B cell (primary cell): ENCODE measurements around the gene SCRT2. TPM values are rescaled to one million over a fixed set of nuclear protein-coding genes. Genes with fewer than 3 reads are reported as not detected.

ENCODE experiments used
- ATAC-seq: fragments of 200-7000 bp; cut with Tn5 transposase; one replicate; pipeline ENCODE4 v1.10.0; 2021; ENCODE audit warnings: low read depth, mild to moderate bottlenecking, moderate number of reproducible peaks, moderate library complexity
- CTCF ChIA-PET: fragments of 350-600 bp; sonication (Branson Sonifier 250); formaldehyde crosslinking; loops from one replicate; lab custom pipeline; 2021; ENCODE audit warnings: antibody characterized with exemption, inconsistent platforms; lab: Charles Lee
- POLR2A ChIA-PET: fragments of 350-600 bp; sonication (Branson Sonifier 250); formaldehyde crosslinking; loops from one replicate; lab custom pipeline; 2021; ENCODE audit warnings: antibody characterized with exemption; lab: Charles Lee
- DNase-seq: peaks from one replicate; pipeline ENCODE4 v3.0.0; 2013
- H2AFZ ChIP-seq: 2 replicates; pipeline ENCODE4 v1.6.1; 2012; ENCODE audit warnings: mild to moderate bottlenecking, low read depth, low read length; ENCODE audit not compliant: insufficient read depth, poor library complexity, severe bottlenecking
- H3K27ac ChIP-seq, 2 donors: 1 replicate in 1 of 2; 2 replicates in 1 of 2; pipeline ENCODE4 v1.5.1; 2012 to 2013; ENCODE audit warnings: low read length in 2 of 2, mild to moderate bottlenecking in 2 of 2, moderate library complexity in 1 of 2
- H3K27me3 ChIP-seq, 4 experiments: fragments of 200-600 bp in 1 of 4; sonication (generic) in 1 of 4; replicated peaks in 1 of 4; 1 replicate in 2 of 4; 2 replicates in 2 of 4; pipeline versions ENCODE4 v1.6.1 to v1.7.0; 2013 to 2016; ENCODE audit warnings: low read length in 3 of 4, mild to moderate bottlenecking in 2 of 4, mixed read lengths in 1 of 4, moderate library complexity in 1 of 4; ENCODE audit not compliant: insufficient read depth in 4 of 4, control insufficient read depth in 3 of 4; ENCODE audit errors: control extremely low read depth in 1 of 4
- H3K36me3 ChIP-seq, 2 experiments: replicated peaks in 1 of 2; 1 replicate in 1 of 2; 2 replicates in 1 of 2; pipeline versions ENCODE4 v1.6.1 to v1.7.1; 2013; ENCODE audit warnings: low read length in 1 of 2; ENCODE audit not compliant: insufficient read depth in 2 of 2, control insufficient read depth in 1 of 2; ENCODE audit errors: control extremely low read depth in 1 of 2, extremely low read depth in 1 of 2
- H3K4me1 ChIP-seq, 2 donors: fragments of 200-600 bp in 1 of 2; sonication (generic) in 1 of 2; 1 replicate in 1 of 2; 2 replicates in 1 of 2; pipeline versions ENCODE4 v1.5.1 to v1.6.1; 2013 to 2017; ENCODE audit warnings: low read length in 2 of 2; ENCODE audit not compliant: control insufficient read depth in 2 of 2, insufficient read depth in 2 of 2
- H3K4me2 ChIP-seq: replicated peaks from 2 replicates; pipeline ENCODE3; 2012; ENCODE audit warnings: mild to moderate bottlenecking, low read depth, low read length; ENCODE audit not compliant: poor library complexity, severe bottlenecking
- H3K4me3 ChIP-seq, 5 experiments: fragments of 200-600 bp in 1 of 5; sonication (generic) in 1 of 5; 1 replicate in 3 of 5; 2 replicates in 2 of 5; pipeline versions ENCODE4 v1.5.1 to v1.7.0; 2011 to 2016; ENCODE audit warnings: low read length in 4 of 5, mild to moderate bottlenecking in 4 of 5, low read depth in 2 of 5, control low read depth in 1 of 5, moderate library complexity in 1 of 5; ENCODE audit not compliant: insufficient read depth in 1 of 5; ENCODE audit errors: control extremely low read depth in 1 of 5, extremely low read depth in 1 of 5
- H3K79me2 ChIP-seq: fragments of 200-600 bp; sonication (generic); one replicate; pipeline ENCODE4 v1.6.0; 2016; ENCODE audit warnings: low read length; ENCODE audit not compliant: control insufficient read depth, insufficient read depth
- H3K9ac ChIP-seq: fragments of 200-600 bp; sonication (generic); 2 replicates; pipeline ENCODE4 v1.6.1; 2017; ENCODE audit warnings: mild to moderate bottlenecking, low read length, moderate library complexity
- H3K9me3 ChIP-seq, 3 donors: one replicate each; pipeline versions ENCODE4 v1.6.1 to v1.7.1; 2013; ENCODE audit warnings: low read length in 2 of 3; ENCODE audit not compliant: control insufficient read depth in 2 of 3, insufficient read depth in 1 of 3; ENCODE audit errors: control extremely low read depth in 1 of 3
- H4K20me1 ChIP-seq: 2 replicates; pipeline ENCODE4 v1.6.0; 2012; ENCODE audit warnings: mild to moderate bottlenecking, low read length; ENCODE audit not compliant: insufficient read depth, control insufficient read depth, poor library complexity, severe bottlenecking
- H3K27ac Mint-ChIP-seq: one replicate; pipeline ENCODE4 v1.8.0; 2021; ENCODE audit warnings: mixed read lengths
- H3K27me3 Mint-ChIP-seq: one replicate; pipeline ENCODE4 v1.8.0; 2021; ENCODE audit warnings: mixed read lengths
- H3K4me1 Mint-ChIP-seq: one replicate; pipeline ENCODE4 v1.8.0; 2021; ENCODE audit warnings: mixed read lengths
- H3K4me3 Mint-ChIP-seq: one replicate; pipeline ENCODE4 v1.8.0; 2021; ENCODE audit warnings: mixed read lengths
- H3K9me3 Mint-ChIP-seq: one replicate; pipeline ENCODE4 v1.8.0; 2022; ENCODE audit warnings: mixed read lengths; ENCODE audit not compliant: insufficient read depth
- EZH2 ChIP-seq: IDR thresholded peaks from 2 replicates; pipeline ENCODE4 v1.6.1; 2012; ENCODE audit warnings: borderline replicate concordance, low read depth, mild to moderate bottlenecking, moderate library complexity, low read length; ENCODE audit not compliant: insufficient read depth, poor library complexity, severe bottlenecking
- WGBS: methylation state at CpG from one replicate; pipeline ENCODE4 v1.1.5; 2013; ENCODE audit warnings: missing lambda C conversion rate; ENCODE audit not compliant: insufficient coverage; 5-methylcytosine and 5-hydroxymethylcytosine counted together
- intact Hi-C: fragments of 100-400 bp; cut with micrococcal nuclease; formaldehyde crosslinking; loops from one replicate; pipeline ENCODE4 v1.10.0; 2022
- polyA plus RNA-seq: library from polyadenylated mRNA; depleted of rRNA; stranded (reverse); fragments of >200 nt; gene quantifications from 2 replicates; pipeline ENCODE4 v1.2.3, GENCODE V29; 2012
- total RNA-seq, 2 donors: library from RNA; stranded (reverse); fragments of 120-200 nt in 1 of 2; gene quantifications; 1 replicate in 1 of 2; 2 replicates in 1 of 2; pipeline versions ENCODE4 v1.2.3 to v1.2.4, GENCODE V29; 2013 to 2022
- TF ChIP-seq, protein P1 (sequence below): fragments of 200-600 bp; IDR thresholded peaks from one replicate; pipeline ENCODE4 v1.8.0; 2022; ENCODE audit warnings: antibody characterized with exemption, mild to moderate bottlenecking

Gene SCRT2
- total and polyA plus RNA-seq, 2 donors (not counting 1 experiment from before 2014, with no cell fraction given), result not detected

DNA sequence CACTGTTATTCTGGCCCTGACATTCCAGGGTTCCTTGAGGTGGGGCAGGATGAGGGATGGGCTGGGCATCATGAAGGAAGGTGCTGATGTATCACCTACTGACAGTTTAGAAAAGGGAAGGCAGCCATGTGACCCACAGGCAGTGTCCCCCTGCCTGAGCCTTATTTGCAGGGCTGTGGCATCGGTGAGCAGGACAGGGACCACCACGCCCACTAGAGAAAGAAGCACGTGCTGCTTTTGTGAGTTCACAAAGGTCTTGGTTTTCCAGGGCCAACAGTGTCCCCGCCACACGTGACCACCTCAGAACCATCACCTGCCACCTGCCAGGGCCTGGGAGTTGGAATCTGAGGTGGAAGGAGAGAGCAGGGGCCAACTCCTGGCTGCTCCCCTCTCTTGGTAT lies 43.5 kb upstream of the SCRT2 start:
- ChIA-PET CTCF (no interaction called here), POLR2A (no interaction called here)
- peaks cover 0 to 4% (median 4%) of the 10 kb centered on the region in 3 donors for H3K9me3 ChIP-seq
- H3K4me3 Mint-ChIP-seq, result no peak overlapping the region
- no peak overlapping the region for H2AFZ ChIP-seq
- H3K27me3 ChIP-seq, result peaks cover 0 to 12% (median under 1%) of the 10 kb centered on the region in 4 experiments
- TF ChIP-seq, protein P1, sequence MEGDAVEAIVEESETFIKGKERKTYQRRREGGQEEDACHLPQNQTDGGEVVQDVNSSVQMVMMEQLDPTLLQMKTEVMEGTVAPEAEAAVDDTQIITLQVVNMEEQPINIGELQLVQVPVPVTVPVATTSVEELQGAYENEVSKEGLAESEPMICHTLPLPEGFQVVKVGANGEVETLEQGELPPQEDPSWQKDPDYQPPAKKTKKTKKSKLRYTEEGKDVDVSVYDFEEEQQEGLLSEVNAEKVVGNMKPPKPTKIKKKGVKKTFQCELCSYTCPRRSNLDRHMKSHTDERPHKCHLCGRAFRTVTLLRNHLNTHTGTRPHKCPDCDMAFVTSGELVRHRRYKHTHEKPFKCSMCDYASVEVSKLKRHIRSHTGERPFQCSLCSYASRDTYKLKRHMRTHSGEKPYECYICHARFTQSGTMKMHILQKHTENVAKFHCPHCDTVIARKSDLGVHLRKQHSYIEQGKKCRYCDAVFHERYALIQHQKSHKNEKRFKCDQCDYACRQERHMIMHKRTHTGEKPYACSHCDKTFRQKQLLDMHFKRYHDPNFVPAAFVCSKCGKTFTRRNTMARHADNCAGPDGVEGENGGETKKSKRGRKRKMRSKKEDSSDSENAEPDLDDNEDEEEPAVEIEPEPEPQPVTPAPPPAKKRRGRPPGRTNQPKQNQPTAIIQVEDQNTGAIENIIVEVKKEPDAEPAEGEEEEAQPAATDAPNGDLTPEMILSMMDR, result no peak
- TF ChIP-seq EZH2, result no peak
- no peak overlapping the region for H3K4me3 ChIP-seq
- H4K20me1 ChIP-seq, result no peaks in the 10 kb centered on the region
- H3K36me3 ChIP-seq, result no peaks in the 10 kb centered on the region
- H3K27ac ChIP-seq, result no peak overlapping the region
- intact Hi-C loops, result no loop called here
- DNase-seq (no peak), ATAC-seq (no peak)
- WGBS, result 91% methylated on average over 3 of the region's 5 CpGs
- H3K4me2 ChIP-seq, result no peak overlapping the region
- H3K9me3 Mint-ChIP-seq, result no peaks in the 10 kb centered on the region
- H3K4me1 Mint-ChIP-seq, result no peaks in the 10 kb centered on the region
- peaks cover 46% of the 10 kb centered on the region for H3K27me3 Mint-ChIP-seq
- H3K4me1 ChIP-seq, result no peaks in the 10 kb centered on the region
- no peak overlapping the region for H3K9ac ChIP-seq
- H3K27ac Mint-ChIP-seq, result no peak overlapping the region
- no peaks in the 10 kb centered on the region for H3K79me2 ChIP-seq

DNA sequence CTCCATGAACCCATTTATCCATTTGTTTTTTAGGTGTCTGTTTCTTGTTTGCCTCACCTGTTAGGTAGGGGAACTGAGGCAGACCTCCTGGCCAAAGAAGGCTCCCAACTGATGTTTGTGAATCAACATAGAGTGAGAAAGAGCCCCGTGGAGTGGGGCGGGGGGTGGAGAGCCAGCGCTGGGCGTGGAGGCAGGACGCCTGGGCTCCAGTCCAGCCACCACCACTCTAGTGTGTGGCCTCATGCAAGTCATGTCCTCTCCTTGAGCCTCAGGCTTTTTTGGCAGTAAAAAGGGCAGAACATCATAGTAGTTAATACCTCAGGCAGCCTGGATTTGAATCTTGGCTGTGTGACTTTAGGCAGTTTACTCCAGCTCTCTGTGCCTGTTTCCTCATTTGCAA lies 42.2 kb upstream of the SCRT2 start:
- no peak for ATAC-seq
- no peak for TF ChIP-seq EZH2
- TF ChIP-seq, protein P1, result no peak
- H3K4me3 Mint-ChIP-seq, result no peak overlapping the region
- H3K36me3 ChIP-seq, result no peaks in the 10 kb centered on the region
- intact Hi-C loops, result no loop called here
- H3K27ac ChIP-seq, result no peak overlapping the region
- H3K4me1 Mint-ChIP-seq, result no peaks in the 10 kb centered on the region
- POLR2A ChIA-PET, result no interaction called here
- no peaks in the 10 kb centered on the region for H4K20me1 ChIP-seq
- peaks cover 0 to 8% (median 5%) of the 10 kb centered on the region in 3 donors for H3K9me3 ChIP-seq
- H3K4me1 ChIP-seq, result no peaks in the 10 kb centered on the region
- no peaks in the 10 kb centered on the region for H3K79me2 ChIP-seq
- H3K27ac Mint-ChIP-seq, result no peak overlapping the region
- H3K4me3 ChIP-seq, result no peak overlapping the region
- peaks cover 5% of the 10 kb centered on the region for H3K9me3 Mint-ChIP-seq
- WGBS, result 59% methylated on average over 3 of the region's 5 CpGs
- peaks cover 0 to 12% (median under 1%) of the 10 kb centered on the region in 4 experiments for H3K27me3 ChIP-seq
- no peak overlapping the region for H3K4me2 ChIP-seq
- no peak overlapping the region for H2AFZ ChIP-seq
- H3K27me3 Mint-ChIP-seq, result peaks cover 35% of the 10 kb centered on the region
- no peak for DNase-seq
- CTCF ChIA-PET, result no interaction called here
- H3K9ac ChIP-seq, result no peak overlapping the region
